Endothelial cell of umbilical vein (primary cell): ENCODE results near the gene AK9. TPM values are rescaled to one million over a fixed set of nuclear protein-coding genes. Genes with fewer than 3 reads are reported as not detected.
A peak's percentile ranks its signal among the peaks of the same experiment; 100 is the strongest.

Experiments
- BruUV-seq: library from RNA; stranded (reverse); fragments of 400-500 nt; replicated peaks from 2 replicates; lab custom pipeline; 2021; lab: Mats Ljungman, UMichigan
- CTCF ChIA-PET: fragments of 300-600, 350-600 bp; sonication (Branson Sonifier 250); formaldehyde crosslinking; loops from one replicate; lab custom pipeline; 2021; ENCODE audit warnings: antibody characterized with exemption, inconsistent platforms; lab: Charles Lee
- POLR2A ChIA-PET: fragments of 300-600, 350-600 bp; sonication (Branson Sonifier 250); formaldehyde crosslinking; loops from one replicate; lab custom pipeline; 2021; ENCODE audit warnings: antibody characterized with exemption, inconsistent platforms; lab: Charles Lee
- DNase-seq: peaks from one replicate; pipeline ENCODE4 v3.0.0-alpha.2; 2011; ENCODE audit warnings: low read depth, low spot score
- FAIRE-seq: peaks from 2 replicates; lab custom pipeline; 2011; peaks lifted over from hg19 to GRCh38; lab: Jason Lieb, UNC
- H2AFZ ChIP-seq: 2 replicates; pipeline ENCODE4 v1.6.0; 2012; ENCODE audit warnings: low read depth, low read length, control low read depth, inconsistent platforms
- H3K27ac ChIP-seq: 2 replicates; pipeline ENCODE4 v1.5.1; 2011; ENCODE audit warnings: low read depth, mild to moderate bottlenecking, control low read depth, low read length, moderate library complexity; ENCODE audit not compliant: insufficient read depth
- H3K27me3 ChIP-seq, 2 experiments: 2 replicates each; pipeline versions ENCODE4 v1.6.0 to v1.6.1; 2011; ENCODE audit warnings: low read length in 2 of 2, mixed read lengths in 1 of 2; ENCODE audit not compliant: control insufficient read depth in 2 of 2, insufficient read depth in 2 of 2
- H3K36me3 ChIP-seq, 2 experiments: 2 replicates in 1 of 2; 3 replicates in 1 of 2; pipeline ENCODE4 v1.5.1; 2011; ENCODE audit warnings: low read length in 2 of 2, mild to moderate bottlenecking in 1 of 2, moderate library complexity in 1 of 2; ENCODE audit not compliant: control insufficient read depth in 2 of 2, insufficient read depth in 2 of 2; ENCODE audit errors: extremely low read depth in 1 of 2
- H3K4me1 ChIP-seq: 3 replicates; pipeline ENCODE4 v1.5.1; 2011; ENCODE audit warnings: mild to moderate bottlenecking, low read length; ENCODE audit not compliant: control insufficient read depth, insufficient read depth; ENCODE audit errors: extremely low read depth
- H3K4me2 ChIP-seq: 2 replicates; pipeline ENCODE4 v1.6.1; 2011; ENCODE audit warnings: low read length, control low read depth, mixed read lengths; ENCODE audit not compliant: insufficient read depth
- H3K4me3 ChIP-seq, 3 experiments: fragments of 200-600 bp in 1 of 3; sonication (generic), shearing (Covaris generic) in 1 of 3; replicated peaks in 1 of 3; 2 replicates each; pipeline ENCODE4 v1.5.1; 2011 to 2016; ENCODE audit warnings: control low read depth in 3 of 3, low read length in 3 of 3, mild to moderate bottlenecking in 2 of 3, inconsistent platforms in 1 of 3, low read depth in 1 of 3, moderate library complexity in 1 of 3; ENCODE audit not compliant: insufficient read depth in 1 of 3
- H3K79me2 ChIP-seq: 2 replicates; pipeline ENCODE4 v1.6.0; 2012; ENCODE audit warnings: low read length, inconsistent platforms; ENCODE audit not compliant: control insufficient read depth, insufficient read depth
- H3K9ac ChIP-seq: replicated peaks from 2 replicates; pipeline ENCODE3; 2011; ENCODE audit warnings: low read length, control low read depth; ENCODE audit not compliant: insufficient read depth; ENCODE audit errors: extremely low read depth
- H3K9me1 ChIP-seq: replicated peaks from 3 replicates; pipeline ENCODE4 v1.6.0; 2011; ENCODE audit warnings: mild to moderate bottlenecking, low read length; ENCODE audit not compliant: control insufficient read depth, insufficient read depth; ENCODE audit errors: extremely low read depth
- H3K9me3 ChIP-seq: replicated peaks from 2 replicates; pipeline ENCODE4 v1.5.1; 2012; ENCODE audit warnings: low read length, inconsistent platforms; ENCODE audit not compliant: control insufficient read depth, insufficient read depth
- H4K20me1 ChIP-seq: replicated peaks from 2 replicates; pipeline ENCODE3; 2011; ENCODE audit warnings: mild to moderate bottlenecking, low read length; ENCODE audit not compliant: control insufficient read depth, insufficient read depth; ENCODE audit errors: extremely low read depth
- CTCF ChIP-seq, 2 donors: IDR thresholded peaks; 1 replicate in 1 of 2; 2 replicates in 1 of 2; pipeline ENCODE4 v1.5.1; 2011; ENCODE audit warnings: low read length in 2 of 2, mild to moderate bottlenecking in 2 of 2, moderate library complexity in 2 of 2, control low read depth in 1 of 2, inconsistent platforms in 1 of 2, low read depth in 1 of 2; ENCODE audit not compliant: insufficient read depth in 1 of 2; ENCODE audit errors: extremely low read depth in 1 of 2
- EZH2 ChIP-seq: IDR thresholded peaks from 2 replicates; pipeline ENCODE4 v1.6.1; 2012; ENCODE audit warnings: borderline replicate concordance, low read depth, mild to moderate bottlenecking, moderate library complexity, low read length, inconsistent platforms; ENCODE audit not compliant: severe bottlenecking
- FOS ChIP-seq: IDR thresholded peaks from 2 replicates; pipeline ENCODE4 v1.6.1; 2011; ENCODE audit warnings: mild to moderate bottlenecking, low read length, moderate library complexity, borderline replicate concordance; ENCODE audit not compliant: insufficient read depth
- GATA2 ChIP-seq: IDR thresholded peaks from 2 replicates; pipeline ENCODE4 v1.7.0; 2011; ENCODE audit warnings: low read depth, mild to moderate bottlenecking, moderate library complexity, mixed read lengths, low read length; ENCODE audit not compliant: insufficient read length, insufficient read depth
- JUN ChIP-seq: IDR thresholded peaks from 2 replicates; pipeline ENCODE4 v1.6.1; 2011; ENCODE audit warnings: borderline replicate concordance, low read depth; ENCODE audit not compliant: insufficient read length, insufficient read depth
- MAX ChIP-seq: IDR thresholded peaks from 2 replicates; pipeline ENCODE4 v1.6.1; 2011; ENCODE audit not compliant: insufficient read depth, insufficient read length
- MYC ChIP-seq: IDR thresholded peaks from one replicate; pipeline ENCODE4 v1.6.1; 2011; ENCODE audit warnings: mild to moderate bottlenecking, low read depth, low read length
- POLR2A ChIP-seq: IDR thresholded peaks from 2 replicates; pipeline ENCODE4 v1.6.1; 2012; ENCODE audit warnings: low read depth, mild to moderate bottlenecking, control low read depth, low read length
- POLR2AphosphoS5 ChIP-seq: IDR thresholded peaks from 2 replicates; pipeline ENCODE4 v1.6.1; 2012; ENCODE audit warnings: low read depth, mild to moderate bottlenecking, control low read depth, low read length, moderate library complexity; ENCODE audit not compliant: insufficient read depth
- dilution Hi-C: fragments of 300-500 bp; cut with MboI; formaldehyde crosslinking; loops from one replicate; pipeline ENCODE4 v1.15.0; 2019; ENCODE audit warnings: low sequenced_read_pairs; ENCODE audit not compliant: extremely low pct_ligation_motif_present
- intact Hi-C: fragments of 100-400 bp; cut with micrococcal nuclease; formaldehyde crosslinking; loops from one replicate; pipeline ENCODE4 v1.10.0; 2022
- polyA plus RNA-seq, 4 experiments: library from polyadenylated mRNA; depleted of rRNA in 3 of 4; stranded (reverse) in 3 of 4; unstranded in 1 of 4; fragments of >200 nt; gene quantifications; 2 replicates each; pipeline versions ENCODE4 v1.2.1 to v1.2.3, GENCODE V29; 2011 to 2012; ENCODE audit warnings: missing spikeins in 1 of 4
- total RNA-seq: library from RNA; stranded (reverse); gene quantifications from 2 replicates; pipeline ENCODE4 v1.2.3, GENCODE V29; 2021

AK9 gene
- total and polyA plus RNA-seq, 2 donors (not counting 3 experiments of a cell fraction or from before 2014, with no cell fraction given): 1.4 to 3.2 TPM

DNA sequence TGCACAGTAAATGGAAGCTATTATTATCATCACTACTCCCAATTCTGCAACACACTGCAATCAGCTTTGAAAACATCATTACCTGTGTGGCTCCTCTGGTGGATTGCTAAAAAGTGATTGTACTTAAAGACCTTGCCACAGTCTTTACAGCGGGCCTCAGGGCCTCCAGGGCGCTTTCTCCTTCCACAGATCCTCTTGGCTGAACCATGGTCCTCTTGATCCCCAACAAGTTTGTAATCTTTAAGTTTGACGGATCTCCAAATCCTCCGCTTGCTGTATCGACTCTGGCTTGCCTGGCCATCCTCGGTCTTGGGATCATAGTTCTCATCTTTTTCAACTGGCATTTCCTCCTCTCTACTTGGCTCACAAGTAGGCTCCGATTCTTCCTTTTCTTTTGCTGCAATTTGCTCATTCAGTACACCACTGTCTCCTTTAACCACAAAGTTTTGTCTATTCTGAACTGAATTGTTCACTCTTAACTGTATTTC, 210.0 kb downstream of the AK9 start:
- no peak for FAIRE-seq
- peaks cover 53% of the 10 kb centered on the region for H3K79me2 ChIP-seq
- CTCF ChIA-PET: interaction anchor here (1.1 to 1.6 kb wide), 2 partner anchors 16 to 558 kb away, joined by 3 to 4 read pairs; no protein-coding TSS in a partner anchor
- BruUV-seq: no TSS peak
- no peaks in the 10 kb centered on the region for H4K20me1 ChIP-seq
- peaks cover 0 to 3% of the 10 kb centered on the region in 2 experiments for H3K36me3 ChIP-seq
- no peak for DNase-seq
- POLR2A ChIA-PET: no interaction called here
- peaks cover 6% of the 10 kb centered on the region in 2 experiments for H3K27me3 ChIP-seq
- dilution Hi-C loops: no loop called here
- no peak overlapping the region for H2AFZ ChIP-seq
- no peak overlapping the region for H3K27ac ChIP-seq
- no peaks in the 10 kb centered on the region for H3K9me3 ChIP-seq
- H3K4me1 ChIP-seq: peaks cover 26% of the 10 kb centered on the region
- peak overlapping the region; percentile 34 for H3K4me2 ChIP-seq
- intact Hi-C loops: loop anchor here (5.0 kb wide), 1 partner anchor 39 kb away; the partner anchor contains the start of genes PPIL6 and SMPD2
- H3K9ac ChIP-seq: no peak overlapping the region
- TF ChIP-seq JUN (no peak), FOS (no peak), POLR2A (no peak), EZH2 (no peak), CTCF (IDR thresholded peaks at IDR 0.05; ENCODE audit: extremely low read depth in 1 of 2, insufficient read depth in 1 of 2, low read depth in 1 of 2, low read length in 2 of 2) (no peak), MAX (no peak), MYC (no peak), GATA2 (no peak), POLR2AphosphoS5 (no peak)
- H3K9me1 ChIP-seq: no peaks in the 10 kb centered on the region
- H3K4me3 ChIP-seq: no peak overlapping the region
